NCI-H226 (cell line): Measurements from ENCODE around the gene PRC1.
A peak's percentile ranks its signal among the peaks of the same experiment; 100 is the strongest.

Source experiments
- DNase-seq: peaks from one replicate; pipeline ENCODE4 v3.0.0-alpha.2; 2015

The PRC1 gene

DNA sequence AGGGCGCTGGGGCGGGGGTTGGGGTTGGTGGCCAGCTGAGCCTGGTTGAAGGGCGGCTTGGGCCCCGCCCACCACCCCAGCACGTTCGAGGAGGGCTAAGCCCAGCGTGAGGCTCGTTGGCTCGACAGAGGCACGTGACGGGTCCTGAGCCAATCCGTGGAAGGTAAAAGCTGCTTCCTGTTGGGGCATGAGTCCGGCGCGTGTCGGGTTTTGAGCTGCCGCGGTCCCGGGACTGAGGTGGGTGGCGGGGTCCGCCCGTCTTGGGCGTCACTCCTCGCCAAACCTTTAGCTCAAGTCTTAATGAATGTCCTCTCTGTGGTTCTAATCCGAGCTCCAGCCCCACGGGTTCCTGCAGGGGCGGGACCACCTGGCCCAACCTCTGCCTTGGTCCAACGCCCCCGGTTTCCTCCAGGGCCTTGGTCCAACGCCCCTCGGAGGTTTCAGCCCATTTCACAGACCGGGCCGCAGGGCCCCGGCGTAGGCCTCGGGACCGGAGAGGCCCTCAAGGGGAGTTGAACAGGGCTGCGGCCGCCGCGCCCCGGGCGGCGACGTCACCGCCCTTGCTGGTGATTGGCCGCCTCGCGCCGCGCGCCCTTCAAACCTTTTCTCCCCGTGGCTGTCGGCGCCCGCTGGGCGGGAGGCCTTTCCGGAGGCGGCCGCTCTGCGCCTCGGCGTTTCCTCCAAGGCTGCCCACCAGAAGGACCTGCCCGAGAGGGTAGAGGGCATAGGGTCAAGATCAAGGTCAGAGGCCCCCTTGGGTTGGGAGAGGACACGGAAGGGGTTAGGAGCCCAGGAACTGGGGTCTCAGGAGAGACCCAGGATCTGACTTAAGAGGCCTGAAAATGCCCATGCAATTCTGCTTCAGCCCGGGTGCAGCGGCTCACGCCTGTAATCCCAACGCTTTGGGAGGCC, 39.4 kb downstream of the PRC1 start, which contains the start of gene RCCD1:
TSS of gene RCCD1 (plus strand) at position 173 of the 912 bp plus-strand sequence. CDS start 1,851 bp downstream, outside the sequence.
- DNase-seq = peak; percentile 99

DNA sequence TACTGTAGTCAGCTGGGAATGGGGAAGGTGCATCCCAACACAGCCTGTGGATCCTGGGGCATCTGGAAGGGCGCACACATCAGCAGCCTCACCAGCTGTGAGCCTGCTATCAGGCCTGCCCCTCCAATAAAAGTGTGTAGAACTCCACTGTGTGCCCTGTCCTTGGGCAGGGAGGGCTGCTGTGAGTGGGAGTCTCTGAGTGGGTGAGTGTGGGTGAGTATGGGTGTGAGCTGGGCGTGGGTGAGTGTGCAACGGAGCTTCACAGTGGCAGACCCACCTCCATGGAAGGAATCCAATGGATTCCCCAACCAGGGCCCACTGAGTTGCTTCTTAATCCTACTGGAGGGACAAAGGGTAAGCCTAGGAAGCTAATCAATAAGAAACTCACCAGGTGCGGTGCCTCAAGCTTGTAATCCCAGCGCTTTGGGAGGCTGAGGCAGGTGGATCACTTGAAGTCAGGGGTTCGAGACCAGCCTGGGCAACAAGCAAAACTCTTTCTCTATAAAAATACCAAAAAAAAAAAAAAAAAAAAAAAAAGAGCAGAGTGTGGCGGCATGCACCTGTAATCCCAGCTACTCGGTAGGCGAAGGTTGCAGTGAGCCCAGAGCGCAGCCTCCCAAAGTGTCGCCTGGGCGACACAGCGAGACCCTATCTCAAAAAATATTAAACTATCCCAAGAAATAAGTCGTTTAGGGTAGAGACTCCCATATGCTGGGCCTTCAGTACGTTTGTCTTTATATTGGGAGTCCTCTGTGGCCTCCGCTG, 40.2 kb downstream of the PRC1 start:
- DNase-seq = no peak

DNA sequence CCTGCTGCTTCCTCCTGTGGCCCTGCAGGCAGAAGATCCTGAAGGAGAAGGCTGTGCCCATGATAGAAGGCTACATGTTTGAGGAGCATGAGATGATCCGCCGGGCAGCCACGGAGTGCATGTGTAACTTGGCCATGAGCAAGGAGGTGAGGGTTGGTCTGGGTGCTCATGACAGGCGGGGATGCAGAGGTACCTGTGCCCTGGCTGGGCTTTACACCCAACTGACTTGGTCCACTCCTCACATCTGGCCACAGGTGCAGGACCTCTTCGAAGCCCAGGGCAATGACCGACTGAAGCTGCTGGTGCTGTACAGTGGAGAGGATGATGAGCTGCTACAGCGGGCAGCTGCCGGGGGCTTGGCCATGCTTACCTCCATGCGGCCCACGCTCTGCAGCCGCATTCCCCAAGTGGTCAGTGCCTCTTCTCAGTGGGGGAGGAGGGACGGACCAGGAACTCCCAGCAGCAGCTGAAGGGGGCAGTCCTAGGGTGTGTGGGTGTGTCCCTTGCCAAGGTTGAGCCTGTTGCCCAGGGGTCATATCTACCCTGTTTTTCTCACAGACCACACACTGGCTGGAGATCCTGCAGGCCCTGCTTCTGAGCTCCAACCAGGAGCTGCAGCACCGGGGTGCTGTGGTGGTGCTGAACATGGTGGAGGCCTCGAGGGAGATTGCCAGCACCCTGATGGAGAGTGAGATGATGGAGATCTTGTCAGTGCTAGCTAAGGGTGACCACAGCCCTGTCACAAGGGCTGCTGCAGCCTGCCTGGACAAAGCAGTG, 41.2 kb downstream of the PRC1 start:
- DNase-seq = no peak

DNA sequence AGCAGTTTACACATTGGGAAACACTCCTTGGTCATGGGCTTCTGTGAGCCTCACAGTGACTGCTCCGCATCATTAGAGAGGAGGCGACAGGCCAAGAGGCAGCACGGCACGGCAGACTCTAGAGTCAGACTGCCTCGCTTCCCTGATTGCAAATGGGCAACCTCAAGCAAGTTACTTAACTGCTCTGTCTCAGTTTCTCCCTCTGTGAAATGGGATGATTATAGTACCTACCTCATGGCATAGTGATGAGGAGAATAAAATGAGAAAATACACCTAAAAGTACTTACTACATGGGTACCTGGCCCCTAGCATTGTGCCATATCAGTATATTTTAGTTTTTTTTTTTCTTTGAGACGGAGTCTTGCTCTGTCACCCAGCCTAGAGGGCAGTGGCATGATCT, 43.7 kb downstream of the PRC1 start:
- no peak for DNase-seq

DNA sequence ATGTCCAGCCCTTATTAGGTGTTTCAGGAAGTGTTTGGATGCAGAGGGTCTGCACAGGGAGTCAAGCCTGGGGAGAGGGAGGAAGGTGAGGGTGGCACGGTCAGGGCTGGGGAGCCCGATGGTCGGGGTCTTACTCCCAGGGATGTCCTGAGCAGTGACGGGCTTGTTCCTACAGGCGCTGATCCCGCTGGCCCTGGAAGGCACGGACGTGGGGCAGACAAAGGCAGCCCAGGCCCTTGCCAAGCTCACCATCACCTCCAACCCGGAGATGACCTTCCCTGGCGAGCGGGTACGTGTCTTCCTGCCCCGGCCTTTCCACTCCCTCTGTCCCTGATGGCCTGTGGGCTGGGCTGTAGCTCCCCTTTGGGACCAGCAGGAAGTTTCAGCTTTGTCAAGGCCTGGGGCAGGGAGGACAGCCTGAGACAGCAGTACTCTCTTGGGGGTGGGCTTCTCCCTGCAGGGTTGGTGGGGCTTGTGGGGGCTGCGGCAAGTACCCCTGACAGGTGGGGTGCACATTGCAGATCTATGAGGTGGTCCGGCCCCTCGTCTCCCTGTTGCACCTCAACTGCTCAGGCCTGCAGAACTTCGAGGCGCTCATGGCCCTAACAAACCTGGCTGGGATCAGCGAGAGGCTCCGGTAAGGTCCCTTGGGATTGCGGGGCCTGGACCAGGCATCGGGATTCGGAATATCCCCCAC, 44.2 kb downstream of the PRC1 start:
- DNase-seq = no peak

DNA sequence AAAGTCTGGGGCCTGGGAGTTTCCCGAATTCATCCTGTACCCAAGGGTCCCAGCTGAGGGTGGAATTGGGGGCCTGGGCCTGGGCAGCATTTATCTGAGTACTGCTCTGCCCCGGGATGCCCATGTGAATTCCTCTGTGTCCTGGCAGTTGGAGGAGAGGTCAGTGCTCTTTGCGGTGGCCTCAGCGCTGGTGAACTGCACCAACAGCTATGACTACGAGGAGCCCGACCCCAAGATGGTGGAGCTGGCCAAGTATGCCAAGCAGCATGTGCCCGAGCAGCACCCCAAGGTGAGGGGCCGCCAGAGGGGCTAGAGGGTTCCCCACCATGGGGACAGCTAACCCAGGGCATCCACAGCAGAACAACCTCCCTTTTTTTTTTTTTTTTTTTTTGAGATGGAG, 45.8 kb downstream of the PRC1 start:
- no peak for DNase-seq

DNA sequence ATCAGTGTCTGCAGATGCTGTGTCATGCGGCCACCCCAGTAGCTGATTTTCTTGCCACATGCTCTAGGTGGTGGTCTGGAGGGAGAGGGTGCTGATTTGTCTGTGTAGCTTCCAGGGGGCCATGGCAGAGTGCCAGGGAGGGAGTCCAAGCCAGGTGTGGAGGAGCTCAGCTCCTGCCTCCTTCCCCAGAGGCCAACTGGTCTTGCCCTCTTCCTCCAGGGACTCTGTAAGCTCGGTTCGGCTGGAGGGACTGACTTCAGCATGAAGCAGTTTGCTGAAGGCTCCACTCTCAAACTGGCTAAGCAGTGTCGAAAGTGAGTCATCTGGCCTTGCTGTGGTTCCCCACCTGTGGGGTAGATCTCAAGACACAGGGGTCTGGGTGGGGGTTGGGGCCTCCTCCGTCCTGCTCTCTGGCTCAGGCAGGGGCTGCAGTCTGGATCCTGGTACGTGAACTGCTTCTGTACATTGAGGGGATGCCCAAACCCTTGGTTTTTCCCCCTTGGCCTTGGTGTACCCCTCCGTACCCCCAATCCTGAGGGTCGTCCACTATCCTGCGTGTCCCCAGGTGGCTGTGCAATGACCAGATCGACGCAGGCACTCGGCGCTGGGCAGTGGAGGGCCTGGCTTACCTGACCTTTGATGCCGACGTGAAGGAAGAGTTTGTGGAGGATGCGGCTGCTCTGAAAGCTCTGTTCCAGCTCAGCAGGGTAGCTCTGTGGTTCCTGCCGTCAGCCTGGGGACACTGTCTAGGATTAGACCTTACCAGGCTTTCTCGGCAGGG, 46.6 kb downstream of the PRC1 start:
- no peak for DNase-seq

DNA sequence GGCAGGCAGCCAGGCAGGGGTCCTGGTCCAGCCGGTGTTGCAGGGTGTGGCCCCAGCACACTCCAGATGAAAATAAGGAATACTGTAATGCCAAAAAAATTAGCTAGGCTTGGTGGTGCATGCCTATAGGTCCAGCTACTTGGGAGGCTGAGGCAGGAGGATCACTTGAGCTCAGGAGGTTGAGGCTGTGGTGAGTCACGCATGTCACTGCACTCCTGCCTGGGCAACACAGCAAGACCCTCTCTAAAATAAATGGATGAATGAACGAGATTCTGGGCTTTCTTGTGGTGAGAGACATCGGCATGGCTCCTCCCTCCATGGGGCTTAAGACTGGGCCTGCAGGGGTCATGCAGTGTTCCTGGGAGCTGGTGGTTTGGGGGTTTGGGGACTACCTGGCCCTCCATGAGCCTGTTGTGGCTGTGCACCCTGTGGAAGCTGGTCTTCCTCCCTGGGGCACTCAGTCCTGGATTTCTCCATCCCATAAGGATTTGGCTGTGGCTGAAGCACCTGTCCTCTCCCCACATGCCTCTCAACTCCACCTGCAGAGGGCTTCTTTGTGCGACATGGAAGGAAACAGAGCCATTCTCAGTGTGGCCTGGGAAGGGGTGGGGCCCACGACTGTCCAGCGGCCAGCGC, 47.3 kb downstream of the PRC1 start:
- no peak for DNase-seq

DNA sequence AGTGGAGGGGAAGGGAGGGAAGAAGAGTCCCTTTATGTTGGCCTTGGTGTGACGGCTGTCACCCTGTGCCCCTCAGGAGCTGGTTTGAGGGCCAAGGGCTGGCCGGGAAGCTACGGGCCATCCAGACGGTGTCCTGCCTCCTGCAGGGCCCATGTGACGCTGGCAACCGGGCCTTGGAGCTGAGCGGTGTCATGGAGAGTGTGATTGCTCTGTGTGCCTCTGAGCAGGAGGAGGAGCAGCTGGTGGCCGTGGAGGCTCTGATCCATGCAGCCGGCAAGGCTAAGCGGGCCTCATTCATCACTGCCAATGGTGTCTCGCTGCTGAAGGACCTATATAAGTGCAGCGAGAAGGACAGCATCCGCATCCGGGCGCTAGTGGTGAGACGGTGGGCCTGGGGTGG, 47.8 kb downstream of the PRC1 start:
- no peak for DNase-seq

DNA sequence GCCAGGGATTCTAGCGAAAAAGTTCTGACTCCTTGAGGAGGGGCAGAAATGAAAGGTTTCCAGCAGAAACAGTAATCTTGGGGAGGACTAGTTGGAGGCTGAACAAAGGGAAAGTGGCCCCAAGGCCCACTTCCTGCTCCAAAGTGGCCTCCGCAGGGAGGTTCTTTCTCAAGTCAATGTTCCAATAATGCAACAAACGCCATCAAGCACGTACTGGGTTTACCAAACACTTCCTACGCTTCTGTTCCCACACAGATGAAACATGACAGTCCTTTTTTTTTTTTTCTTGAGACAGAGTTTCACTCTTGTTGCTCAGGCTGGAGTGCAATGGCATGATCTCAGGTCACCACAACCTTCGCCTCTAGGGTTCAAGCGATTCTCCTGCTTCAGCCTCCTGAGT, 49.2 kb downstream of the PRC1 start:
- DNase-seq = no peak

DNA sequence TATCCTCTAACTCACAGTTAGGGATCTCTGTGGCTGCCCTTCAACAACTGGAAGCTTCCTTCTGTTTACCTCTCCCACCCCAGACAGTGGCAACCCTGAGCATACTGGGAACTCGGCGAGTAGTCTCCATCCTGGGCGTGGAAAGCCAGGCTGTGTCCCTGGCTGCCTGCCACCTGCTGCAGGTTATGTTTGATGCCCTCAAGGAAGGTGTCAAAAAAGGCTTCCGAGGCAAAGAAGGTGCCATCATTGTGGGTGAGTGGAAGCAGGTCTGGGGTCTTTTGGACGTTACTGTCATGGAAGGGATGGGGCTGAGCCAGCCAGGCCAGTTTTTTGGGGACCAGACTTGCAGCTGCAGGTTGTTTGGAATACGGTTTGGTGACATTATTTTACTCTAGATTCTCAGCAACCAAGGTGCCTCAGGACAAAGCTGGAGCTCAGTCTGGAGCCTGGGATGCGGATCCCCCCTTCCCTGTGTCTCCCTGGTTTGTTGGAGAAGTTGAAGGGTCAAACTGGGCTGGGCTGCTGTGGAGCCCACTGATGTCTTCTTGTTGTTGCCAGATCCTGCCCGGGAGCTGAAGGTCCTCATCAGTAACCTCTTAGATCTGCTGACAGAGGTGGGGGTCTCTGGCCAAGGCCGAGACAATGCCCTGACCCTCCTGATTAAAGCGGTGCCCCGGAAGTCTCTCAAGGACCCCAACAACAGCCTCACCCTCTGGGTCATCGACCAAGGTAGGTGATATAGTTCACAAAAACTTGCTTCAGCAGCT, 51.8 kb downstream of the PRC1 start:
- no peak for DNase-seq

DNA sequence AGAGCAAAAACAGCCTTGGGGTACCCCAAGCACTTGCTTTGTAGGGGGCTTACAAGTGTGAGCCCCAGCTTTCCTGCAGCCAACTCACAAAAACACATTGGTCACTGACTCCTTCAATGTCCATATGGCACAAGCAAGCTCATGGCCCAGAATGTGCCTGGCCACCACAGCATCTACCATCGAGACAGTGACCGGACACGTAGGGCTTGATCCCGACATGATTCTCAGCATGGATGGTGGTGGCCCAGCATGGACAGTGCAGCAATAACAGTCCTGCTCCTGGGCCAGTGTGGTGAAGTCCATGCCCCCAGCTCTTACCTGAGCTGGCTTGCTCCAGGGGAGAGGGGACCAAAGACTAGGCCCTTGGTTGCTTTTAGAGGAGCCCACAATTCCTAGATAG, 53.3 kb downstream of the PRC1 start:
- no peak for DNase-seq

DNA sequence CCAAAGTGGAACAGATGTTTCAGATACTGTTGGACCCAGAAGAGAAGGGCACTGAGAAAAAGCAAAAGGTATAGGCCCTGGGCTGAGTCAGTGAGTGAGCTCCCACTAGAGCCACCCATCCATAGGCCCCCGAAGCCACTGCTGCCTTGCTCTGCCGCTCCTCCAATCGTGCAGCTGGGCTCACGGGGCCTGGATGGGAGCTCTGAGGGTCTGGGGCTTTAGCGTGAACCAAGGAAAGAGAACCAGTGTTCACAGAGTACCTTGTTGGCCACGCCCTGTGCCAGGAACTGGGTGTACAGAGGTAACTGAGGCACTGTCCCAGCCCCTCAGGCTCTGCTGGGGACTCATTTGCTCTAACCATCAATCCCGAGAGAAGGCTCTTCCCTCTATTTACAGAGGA, 54.6 kb downstream of the PRC1 start:
- no peak for DNase-seq

DNA sequence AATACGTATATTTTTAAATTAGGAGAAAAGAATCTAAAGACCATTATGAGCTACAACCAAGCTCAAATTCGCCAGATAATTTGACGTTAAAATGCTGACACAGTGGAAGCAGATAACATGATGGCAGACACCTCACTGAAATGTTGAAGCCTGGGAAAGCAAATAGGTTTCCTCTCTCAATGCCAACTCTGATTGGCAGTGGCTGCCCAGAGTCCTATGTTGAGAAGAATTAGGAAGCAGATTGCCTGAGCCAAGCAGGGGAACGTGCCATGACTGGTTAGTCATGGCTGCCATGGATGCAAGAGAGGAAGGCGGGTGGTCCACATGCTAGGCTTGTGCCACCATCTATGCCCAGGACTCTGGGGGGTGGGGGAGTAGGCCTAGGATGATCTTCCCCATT, 56.1 kb downstream of the PRC1 start:
- DNase-seq = no peak

DNA sequence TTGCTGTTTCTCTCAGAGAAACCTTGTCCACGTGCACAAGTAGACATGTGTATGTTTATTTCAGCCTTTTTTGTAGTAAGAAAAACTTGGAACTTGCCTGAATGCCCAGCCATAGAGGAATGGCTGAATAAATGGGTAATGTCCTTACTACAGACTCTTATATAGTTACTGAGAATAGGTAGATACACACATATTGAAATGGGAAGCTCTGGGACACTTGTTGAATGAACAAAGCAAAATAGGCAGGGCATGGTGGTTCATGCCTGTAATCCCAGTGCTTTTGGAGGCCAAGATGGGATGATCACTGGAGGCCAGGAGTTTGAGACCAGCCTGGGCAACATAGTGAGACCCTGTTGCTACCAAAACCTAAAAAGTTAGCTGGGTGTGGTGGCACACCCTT, 57.5 kb downstream of the PRC1 start:
- no peak for DNase-seq

DNA sequence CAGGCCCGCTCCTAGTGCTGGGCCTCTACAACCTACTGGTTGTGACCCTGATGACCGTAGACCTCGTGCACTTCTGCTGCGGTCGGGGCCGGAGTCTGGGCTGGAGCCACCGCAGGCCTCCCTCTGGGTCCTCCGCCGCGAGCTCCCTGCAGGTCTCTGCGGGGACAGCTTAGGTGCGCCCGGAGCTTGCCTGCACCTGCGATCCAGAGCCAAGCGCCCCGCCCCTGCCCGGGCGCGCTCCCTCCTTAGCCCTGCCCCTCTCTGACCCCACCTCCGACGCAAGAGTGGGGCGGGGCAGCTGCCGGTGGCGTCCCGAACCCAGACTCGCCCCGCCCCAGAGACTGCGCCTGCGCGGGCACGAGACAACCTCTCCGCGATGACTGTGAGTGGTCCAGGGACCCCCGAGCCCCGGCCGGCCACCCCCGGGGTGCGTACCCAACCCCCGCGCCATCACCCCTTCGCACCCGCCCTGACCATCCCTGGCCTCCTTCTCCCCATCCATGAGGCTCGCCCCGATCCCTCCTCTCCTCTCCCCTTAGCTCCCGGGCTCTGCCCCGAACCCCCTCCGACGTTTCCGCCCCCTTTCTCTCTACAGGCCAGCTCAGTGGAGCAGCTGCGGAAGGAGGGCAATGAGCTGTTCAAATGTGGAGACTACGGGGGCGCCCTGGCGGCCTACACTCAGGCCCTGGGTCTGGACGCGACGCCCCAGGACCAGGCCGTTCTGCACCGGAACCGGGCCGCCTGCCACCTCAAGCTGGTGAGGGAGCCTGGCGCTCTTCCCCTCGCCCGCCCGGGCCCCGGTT, 59.2 kb downstream of the PRC1 start, which contains the start of gene UNC45A:
TSS of gene UNC45A (plus strand) at position 337 of the 803 bp plus-strand sequence. CDS start at position 377, 40 bp downstream.
- peak; percentile 92 for DNase-seq

DNA sequence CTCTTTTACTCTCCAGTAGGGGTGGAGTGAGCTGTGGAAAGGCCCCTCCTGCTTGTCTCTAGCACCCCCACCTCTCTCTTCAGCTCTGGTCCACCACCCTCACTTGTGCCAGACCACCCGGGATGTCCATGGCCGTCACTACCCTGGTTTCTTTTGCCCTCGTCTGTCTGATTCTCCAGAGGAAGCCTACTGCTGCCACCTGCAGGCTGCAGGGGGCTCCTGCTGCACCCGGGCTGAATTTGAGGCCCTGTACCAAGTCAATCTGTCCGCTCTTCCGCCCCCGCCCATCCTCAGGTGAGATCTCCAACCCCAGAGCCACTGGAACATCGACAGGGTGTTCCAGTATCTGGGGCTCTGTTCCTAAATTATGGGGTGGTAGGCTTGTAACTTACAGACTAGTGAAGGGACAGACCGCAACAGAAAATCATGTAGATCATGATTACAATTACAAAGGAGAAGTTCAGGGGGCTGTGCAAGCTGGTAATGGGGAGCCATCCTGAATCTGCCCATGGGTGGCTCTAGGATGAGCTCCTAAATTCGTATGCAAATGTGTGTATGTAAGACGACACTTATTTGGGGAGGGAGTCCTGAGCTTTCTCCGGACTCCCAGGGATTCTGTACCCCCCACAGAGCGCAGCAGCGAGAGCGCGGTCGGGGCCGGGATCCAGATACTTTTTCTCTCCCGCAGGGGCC, 59.9 kb downstream of the PRC1 start:
- peak; percentile 78 for DNase-seq

DNA sequence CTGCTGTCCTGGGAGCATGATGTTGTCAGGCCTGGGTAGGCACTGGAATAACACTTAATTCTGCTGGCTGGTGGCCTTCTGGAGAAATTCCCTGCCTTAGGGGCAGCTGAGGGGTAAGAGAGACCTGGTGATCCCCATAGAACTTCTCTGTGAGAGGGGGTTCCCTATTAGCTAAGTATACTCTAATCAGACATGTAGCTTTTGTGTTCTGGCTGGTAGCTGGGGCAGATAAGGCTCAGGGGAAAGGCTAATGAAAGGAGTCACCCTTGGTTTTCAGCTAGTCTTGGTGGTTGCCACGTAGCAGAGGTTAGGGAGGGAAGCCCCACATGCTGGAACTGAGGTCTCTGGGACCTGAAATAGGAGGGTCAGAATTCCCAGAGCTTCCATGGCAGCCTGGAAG, 61.0 kb downstream of the PRC1 start:
- DNase-seq = no peak

DNA sequence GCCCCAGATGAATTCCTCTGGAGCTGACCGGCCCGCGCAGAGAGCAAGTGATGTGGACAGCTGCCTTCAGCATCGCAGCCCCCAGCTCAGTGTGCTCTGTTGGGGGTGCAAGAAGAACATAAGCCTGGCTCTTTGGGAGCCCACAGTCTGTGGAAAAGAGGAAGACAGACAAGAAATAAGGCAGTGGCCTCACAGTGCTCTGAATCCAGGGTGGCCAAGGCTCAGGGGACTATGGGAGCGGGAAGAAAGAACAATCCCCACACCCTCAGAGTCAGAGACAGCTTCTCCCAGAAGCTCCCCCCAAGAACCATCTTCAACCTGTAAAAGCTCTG, 61.7 kb downstream of the PRC1 start:
- no peak for DNase-seq
